Common myeloid progenitor, CD34-positive (primary cell): ENCODE measurements around the gene ARPP21.

Experiments used
- CTCF ChIA-PET: fragments of 350-600 bp; sonication (Branson Sonifier 250); formaldehyde crosslinking; loops from one replicate; lab custom pipeline; 2021; ENCODE audit warnings: antibody characterized with exemption; lab: Charles Lee
- POLR2A ChIA-PET: fragments of 350-600 bp; sonication (Branson Sonifier 250); formaldehyde crosslinking; loops from one replicate; lab custom pipeline; 2021; ENCODE audit warnings: antibody characterized with exemption; lab: Charles Lee
- DNase-seq, 3 donors: peaks; one replicate each; pipeline versions ENCODE4 v3.0.0 to v3.0.0-alpha.2; 2013
- H3K27ac ChIP-seq, 2 experiments: 1 replicate in 1 of 2; 2 replicates in 1 of 2; pipeline ENCODE4 v1.7.0; 2013; ENCODE audit warnings: inconsistent platforms in 2 of 2, low read length in 2 of 2, mild to moderate bottlenecking in 2 of 2, low read depth in 1 of 2, moderate library complexity in 1 of 2; ENCODE audit not compliant: severe bottlenecking in 2 of 2, insufficient read depth in 1 of 2, poor library complexity in 1 of 2
- H3K27me3 ChIP-seq, 5 experiments: replicated peaks in 2 of 5; 1 replicate in 3 of 5; 2 replicates in 2 of 5; pipeline versions ENCODE4 v1.6.1 to v1.7.0; 2013; ENCODE audit warnings: low read length in 4 of 5, mild to moderate bottlenecking in 2 of 5, moderate library complexity in 2 of 5, inconsistent platforms in 1 of 5; ENCODE audit not compliant: insufficient read depth in 5 of 5, control insufficient read depth in 4 of 5
- H3K36me3 ChIP-seq, 4 experiments: 1 replicate in 2 of 4; 2 replicates in 2 of 4; pipeline versions ENCODE4 v1.6.1 to v1.7.0; 2013; ENCODE audit warnings: low read length in 3 of 4, control low read depth in 1 of 4, mild to moderate bottlenecking in 1 of 4; ENCODE audit not compliant: control insufficient read depth in 4 of 4, insufficient read depth in 4 of 4
- H3K4me1 ChIP-seq, 4 experiments: 1 replicate in 3 of 4; 2 replicates in 1 of 4; pipeline versions ENCODE4 v1.6.1 to v1.7.1; 2013; ENCODE audit warnings: low read length in 3 of 4, mild to moderate bottlenecking in 3 of 4, control low read depth in 1 of 4, inconsistent platforms in 1 of 4, moderate library complexity in 1 of 4; ENCODE audit not compliant: control insufficient read depth in 4 of 4, insufficient read depth in 4 of 4; ENCODE audit errors: control extremely low read depth in 1 of 4
- H3K4me3 ChIP-seq, 7 experiments: 1 replicate in 4 of 7; 2 replicates in 3 of 7; pipeline versions ENCODE4 v1.5.1 to v1.7.0; 2013; ENCODE audit warnings: mild to moderate bottlenecking in 7 of 7, low read length in 6 of 7, moderate library complexity in 6 of 7, inconsistent platforms in 2 of 7, low read depth in 2 of 7, control low read depth in 1 of 7; ENCODE audit not compliant: insufficient read depth in 4 of 7, control insufficient read depth in 1 of 7; ENCODE audit errors: extremely low read depth in 1 of 7
- H3K9me3 ChIP-seq, 5 experiments: 1 replicate in 4 of 5; 2 replicates in 1 of 5; pipeline versions ENCODE4 v1.6.1 to v1.7.1; 2013; ENCODE audit warnings: low read length in 4 of 5, mild to moderate bottlenecking in 2 of 5, inconsistent platforms in 1 of 5, low read depth in 1 of 5, moderate library complexity in 1 of 5; ENCODE audit not compliant: control insufficient read depth in 4 of 5, insufficient read depth in 2 of 5; ENCODE audit errors: control extremely low read depth in 1 of 5
- WGBS: methylation state at CpG from one replicate; pipeline ENCODE4 v1.1.5; 2013; ENCODE audit not compliant: insufficient coverage; 5-methylcytosine and 5-hydroxymethylcytosine counted together

The ARPP21 gene

GRCh38 chr3:35724106-35724505 lies 84.8 kb downstream of the ARPP21 start:
- Histone ChIP-seq H3K36me3 (no peaks in the 10 kb centered on the region), H3K9me3 (no peaks in the 10 kb centered on the region), H3K27me3 (no peaks in the 10 kb centered on the region), H3K4me3 (no peak overlapping the region), H3K27ac (no peak overlapping the region), H3K4me1 (no peaks in the 10 kb centered on the region)
- no CpG with 5 or more reads among the region's 4 CpGs for WGBS
- DNase-seq = no peak
- ChIA-PET CTCF (no interaction called here), POLR2A (no interaction called here)

GRCh38 chr3:35727179-35727578 lies 87.9 kb downstream of the ARPP21 start:
- no peaks in the 10 kb centered on the region for H3K27me3 ChIP-seq
- no peaks in the 10 kb centered on the region for H3K9me3 ChIP-seq
- no peaks in the 10 kb centered on the region for H3K4me1 ChIP-seq
- no peak overlapping the region for H3K27ac ChIP-seq
- CTCF ChIA-PET = no interaction called here
- H3K4me3 ChIP-seq = no peak overlapping the region
- DNase-seq = no peak
- no peaks in the 10 kb centered on the region for H3K36me3 ChIP-seq
- POLR2A ChIA-PET = no interaction called here
- 100% methylated on average over 2 of the region's 3 CpGs for WGBS

- H3K27me3 ChIP-seq = peaks cover 0 to 6% (median 2%) of the 10 kb centered on the region in 5 experiments
Measured at GRCh38 chr3:35733341-35733740, 94.0 kb downstream of the ARPP21 start.

GRCh38 chr3:35733864-35734263 lies 94.5 kb downstream of the ARPP21 start:
- ChIA-PET CTCF (no interaction called here), POLR2A (no interaction called here)
- H3K4me3 ChIP-seq = no peak overlapping the region
- no peaks in the 10 kb centered on the region for H3K9me3 ChIP-seq
- no peak for DNase-seq
- H3K27ac ChIP-seq = no peak overlapping the region
- WGBS = no CpG with 5 or more reads among the region's 2 CpGs
- H3K27me3 ChIP-seq = peaks cover 0 to 6% (median 2%) of the 10 kb centered on the region in 5 experiments
- no peaks in the 10 kb centered on the region for H3K4me1 ChIP-seq
- no peaks in the 10 kb centered on the region for H3K36me3 ChIP-seq

More at GRCh38 chr3:35733341-35733740, 94.0 kb downstream of the ARPP21 start:
- WGBS = 98% methylated on average over 6 of the region's 9 CpGs
- ChIA-PET CTCF (no interaction called here), POLR2A (no interaction called here)
- H3K27ac ChIP-seq = no peak overlapping the region
- H3K9me3 ChIP-seq = no peaks in the 10 kb centered on the region
- no peaks in the 10 kb centered on the region for H3K4me1 ChIP-seq
- H3K36me3 ChIP-seq = no peaks in the 10 kb centered on the region
- H3K4me3 ChIP-seq = no peak overlapping the region
- no peak for DNase-seq

- Histone ChIP-seq H3K4me1 (no peaks in the 10 kb centered on the region), H3K4me3 (no peak overlapping the region), H3K27me3 (peaks cover 0 to 6% (median 2%) of the 10 kb centered on the region in 5 experiments), H3K36me3 (no peaks in the 10 kb centered on the region), H3K27ac (no peak overlapping the region), H3K9me3 (no peaks in the 10 kb centered on the region)
- ChIA-PET CTCF (interaction anchor here (1.1 kb wide), 1 partner anchor 11 kb away, joined by 3 read pairs; no protein-coding TSS in a partner anchor), POLR2A (no interaction called here)
- no peak for DNase-seq
- 100% methylated on average over 1 of the region's 6 CpGs for WGBS
Measured at GRCh38 chr3:35737080-35737479, 97.8 kb downstream of the ARPP21 start.

- Histone ChIP-seq H3K36me3 (no peaks in the 10 kb centered on the region), H3K27me3 (peaks cover 0 to 6% (median 2%) of the 10 kb centered on the region in 5 experiments), H3K9me3 (no peaks in the 10 kb centered on the region), H3K4me3 (no peak overlapping the region), H3K27ac (no peak overlapping the region), H3K4me1 (no peaks in the 10 kb centered on the region)
- WGBS = 96% methylated on average over 3 of the region's 4 CpGs
- ChIA-PET CTCF (no interaction called here), POLR2A (no interaction called here)
- no peak for DNase-seq
Measured at GRCh38 chr3:35737527-35737926, 98.2 kb downstream of the ARPP21 start.

GRCh38 chr3:35737934-35738706 lies 98.8 kb downstream of the ARPP21 start:
- Histone ChIP-seq H3K36me3 (no peaks in the 10 kb centered on the region), H3K9me3 (no peaks in the 10 kb centered on the region), H3K27ac (no peak overlapping the region), H3K4me3 (no peak overlapping the region), H3K4me1 (no peaks in the 10 kb centered on the region), H3K27me3 (peaks cover 0 to 6% (median 2%) of the 10 kb centered on the region in 5 experiments)
- DNase-seq = no peak
- POLR2A ChIA-PET = no interaction called here
- CTCF ChIA-PET = no interaction called here
- no CpG with 5 or more reads among the region's 4 CpGs for WGBS
